ENCODE results near the gene TANGO2. TPM values are rescaled to one million over a fixed set of nuclear protein-coding genes. Genes with fewer than 3 reads are reported as not detected.

TANGO2 gene
- polyA plus RNA-seq, 1 of the 3 experiments (the other 2 are of a cell fraction): 20.7 TPM

- CTCF ChIA-PET: interaction anchor here (1.2 kb wide), 1 partner anchor 25 kb away, joined by 4 read pairs; no protein-coding TSS in a partner anchor
- no peaks in the 10 kb centered on the region for H3K4me1 ChIP-seq (ENCODE audit: control insufficient read depth in 1 of 2, insufficient read depth in 2 of 2, low read depth in 1 of 2, low read length in 1 of 2)
- H3K4me3 ChIP-seq (ENCODE audit: low read depth in 2 of 2, low read length in 1 of 2): no peak overlapping the region
- WGBS (ENCODE audit: low lambda C conversion rate): 93% methylated on average over 3 of the region's 14 CpGs
- H3K27me3 ChIP-seq (ENCODE audit: insufficient read depth): no peaks in the 10 kb centered on the region
- no peaks in the 10 kb centered on the region for H3K79me2 ChIP-seq (ENCODE audit: insufficient read depth)
- DNase-seq: no peak
- H3K27ac ChIP-seq (ENCODE audit: low read depth in 2 of 2, low read length in 1 of 2): no peak overlapping the region
- POLR2A ChIA-PET: no interaction called here
- H3K9ac ChIP-seq: no peak overlapping the region
- peaks cover 2% of the 10 kb centered on the region for H3F3A ChIP-seq (replicated peaks; ENCODE audit: insufficient read depth)
- TF ChIP-seq JUND (IDR thresholded peaks at IDR 0.05): no peak
- no peak overlapping the region for H2AFZ ChIP-seq (ENCODE audit: low read depth)
- peaks cover 4 to 11% of the 10 kb centered on the region in 2 experiments for H3K36me3 ChIP-seq (replicated peaks in 1 of 2; ENCODE audit: control insufficient read depth in 1 of 2, insufficient read depth in 2 of 2, low read length in 1 of 2)
- no peaks in the 10 kb centered on the region for H3K9me3 ChIP-seq
- no peaks in the 10 kb centered on the region for H3K9me2 ChIP-seq
- no peaks in the 10 kb centered on the region for H4K20me1 ChIP-seq (ENCODE audit: insufficient read depth)
- H3K4me2 ChIP-seq: no peak overlapping the region
Observed at GRCh38 chr22:20053407-20054033, 32.6 kb downstream of the TANGO2 start.

- H3K4me1 ChIP-seq (ENCODE audit: control insufficient read depth in 1 of 2, insufficient read depth in 2 of 2, low read depth in 1 of 2, low read length in 1 of 2): no peaks in the 10 kb centered on the region
- ChIA-PET CTCF (interaction anchor here (1.2 kb wide), 1 partner anchor 25 kb away, joined by 4 read pairs; no protein-coding TSS in a partner anchor), POLR2A (no interaction called here)
- no peak overlapping the region for H3K4me3 ChIP-seq (ENCODE audit: low read depth in 2 of 2, low read length in 1 of 2)
- no peak for TF ChIP-seq ELF1 (IDR thresholded peaks at IDR 0.05)
- TF ChIP-seq MAX (IDR thresholded peaks at IDR 0.05; ENCODE audit: low read depth): no peak
- TF ChIP-seq TAF1 (IDR thresholded peaks at IDR 0.05; ENCODE audit: borderline replicate concordance, low read depth, low read length): no peak
- no peak for TF ChIP-seq GATA2 (CRISPR knock-in tag; IDR thresholded peaks at IDR 0.05)
- TF ChIP-seq TEAD4 (IDR thresholded peaks at IDR 0.05; ENCODE audit: borderline replicate concordance, insufficient read depth): no peak
- TF ChIP-seq, protein P1, sequence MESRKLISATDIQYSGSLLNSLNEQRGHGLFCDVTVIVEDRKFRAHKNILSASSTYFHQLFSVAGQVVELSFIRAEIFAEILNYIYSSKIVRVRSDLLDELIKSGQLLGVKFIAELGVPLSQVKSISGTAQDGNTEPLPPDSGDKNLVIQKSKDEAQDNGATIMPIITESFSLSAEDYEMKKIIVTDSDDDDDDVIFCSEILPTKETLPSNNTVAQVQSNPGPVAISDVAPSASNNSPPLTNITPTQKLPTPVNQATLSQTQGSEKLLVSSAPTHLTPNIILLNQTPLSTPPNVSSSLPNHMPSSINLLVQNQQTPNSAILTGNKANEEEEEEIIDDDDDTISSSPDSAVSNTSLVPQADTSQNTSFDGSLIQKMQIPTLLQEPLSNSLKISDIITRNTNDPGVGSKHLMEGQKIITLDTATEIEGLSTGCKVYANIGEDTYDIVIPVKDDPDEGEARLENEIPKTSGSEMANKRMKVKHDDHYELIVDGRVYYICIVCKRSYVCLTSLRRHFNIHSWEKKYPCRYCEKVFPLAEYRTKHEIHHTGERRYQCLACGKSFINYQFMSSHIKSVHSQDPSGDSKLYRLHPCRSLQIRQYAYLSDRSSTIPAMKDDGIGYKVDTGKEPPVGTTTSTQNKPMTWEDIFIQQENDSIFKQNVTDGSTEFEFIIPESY (IDR thresholded peaks at IDR 0.05; ENCODE audit: borderline replicate concordance, low read depth): no peak
- no peak for TF ChIP-seq MXI1 (IDR thresholded peaks at IDR 0.05; ENCODE audit: low read depth, low read length)
- no peak for TF ChIP-seq RCOR1 (IDR thresholded peaks at IDR 0.05; ENCODE audit: low read length)
- TF ChIP-seq TCF12 (IDR thresholded peaks at IDR 0.05): no peak
- TF ChIP-seq NRF1 (IDR thresholded peaks at IDR 0.05; ENCODE audit: low read depth, low read length): no peak
- TF ChIP-seq, protein P2, sequence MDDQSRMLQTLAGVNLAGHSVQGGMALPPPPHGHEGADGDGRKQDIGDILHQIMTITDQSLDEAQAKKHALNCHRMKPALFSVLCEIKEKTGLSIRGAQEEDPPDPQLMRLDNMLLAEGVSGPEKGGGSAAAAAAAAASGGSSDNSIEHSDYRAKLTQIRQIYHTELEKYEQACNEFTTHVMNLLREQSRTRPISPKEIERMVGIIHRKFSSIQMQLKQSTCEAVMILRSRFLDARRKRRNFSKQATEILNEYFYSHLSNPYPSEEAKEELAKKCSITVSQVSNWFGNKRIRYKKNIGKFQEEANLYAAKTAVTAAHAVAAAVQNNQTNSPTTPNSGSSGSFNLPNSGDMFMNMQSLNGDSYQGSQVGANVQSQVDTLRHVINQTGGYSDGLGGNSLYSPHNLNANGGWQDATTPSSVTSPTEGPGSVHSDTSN (IDR thresholded peaks at IDR 0.05): no peak
- no peak for TF ChIP-seq FOXM1 (IDR thresholded peaks at IDR 0.05; ENCODE audit: low read depth)
- TF ChIP-seq FOSL2 (IDR thresholded peaks at IDR 0.05; ENCODE audit: borderline replicate concordance, low read depth): no peak
- no peak for TF ChIP-seq RFX5 (IDR thresholded peaks at IDR 0.05; ENCODE audit: low read length)
- TF ChIP-seq YY1 (IDR thresholded peaks at IDR 0.05; ENCODE audit: low read depth): no peak
- no peak for TF ChIP-seq SMC3 (IDR thresholded peaks at IDR 0.05; ENCODE audit: low read depth, low read length)
- TF ChIP-seq GABPA (IDR thresholded peaks at IDR 0.05; ENCODE audit: low read depth): no peak
- no peak for TF ChIP-seq EP300 (IDR thresholded peaks at IDR 0.05; ENCODE audit: borderline replicate concordance in 1 of 2, low read depth in 1 of 2, low read length in 1 of 2)
- TF ChIP-seq MEF2A (IDR thresholded peaks at IDR 0.05; ENCODE audit: borderline replicate concordance, low read depth): no peak
- no peak for TF ChIP-seq EZH2phosphoT487 (IDR thresholded peaks at IDR 0.05; ENCODE audit: borderline replicate concordance, low read depth)
- no peak overlapping the region for H3K4me2 ChIP-seq
- no peaks in the 10 kb centered on the region for H3K9me2 ChIP-seq
- no peak overlapping the region for H2AFZ ChIP-seq (ENCODE audit: low read depth)
- H3K27me3 ChIP-seq (ENCODE audit: insufficient read depth): no peaks in the 10 kb centered on the region
- DNase-seq: no peak
- H4K20me1 ChIP-seq (ENCODE audit: insufficient read depth): no peaks in the 10 kb centered on the region
- peaks cover 2% of the 10 kb centered on the region for H3F3A ChIP-seq (replicated peaks; ENCODE audit: insufficient read depth)
- WGBS (ENCODE audit: low lambda C conversion rate): no CpG with 5 or more reads among the region's 12 CpGs
- no peaks in the 10 kb centered on the region for H3K79me2 ChIP-seq (ENCODE audit: insufficient read depth)
- no peaks in the 10 kb centered on the region for H3K9me3 ChIP-seq
- no peak overlapping the region for H3K9ac ChIP-seq
- peaks cover 4 to 6% of the 10 kb centered on the region in 2 experiments for H3K36me3 ChIP-seq (replicated peaks in 1 of 2; ENCODE audit: control insufficient read depth in 1 of 2, insufficient read depth in 2 of 2, low read length in 1 of 2)
- H3K27ac ChIP-seq (ENCODE audit: low read depth in 2 of 2, low read length in 1 of 2): no peak overlapping the region
Observed at GRCh38 chr22:20054034-20054427, 33.1 kb downstream of the TANGO2 start.
